Mucosa of rectum (tissue), 2 donors: ENCODE data around the gene ARG1.

ENCODE experiments used
- H3K27ac ChIP-seq, 2 donors: one replicate each; pipeline ENCODE4 v1.7.0; 2013; ENCODE audit warnings: inconsistent platforms in 2 of 2, low read depth in 2 of 2, low read length in 2 of 2
- H3K27me3 ChIP-seq, 2 donors: one replicate each; pipeline ENCODE4 v1.7.0; 2013; ENCODE audit warnings: low read length in 2 of 2; ENCODE audit not compliant: control insufficient read depth in 2 of 2, insufficient read depth in 2 of 2
- H3K36me3 ChIP-seq, 2 donors: one replicate each; pipeline ENCODE4 v1.7.0; 2013; ENCODE audit warnings: low read length in 2 of 2; ENCODE audit not compliant: control insufficient read depth in 2 of 2, insufficient read depth in 2 of 2
- H3K4me1 ChIP-seq, 2 donors: one replicate each; pipeline ENCODE4 v1.7.0; 2013; ENCODE audit warnings: low read length in 2 of 2, mild to moderate bottlenecking in 1 of 2; ENCODE audit not compliant: control insufficient read depth in 2 of 2, insufficient read depth in 2 of 2
- H3K4me3 ChIP-seq, 2 donors: one replicate each; pipeline ENCODE4 v1.7.0; 2013; ENCODE audit warnings: low read length in 2 of 2
- H3K9ac ChIP-seq, 2 donors: one replicate each; pipeline ENCODE4 v1.7.0; 2013; ENCODE audit warnings: low read length in 2 of 2, low read depth in 1 of 2, mild to moderate bottlenecking in 1 of 2
- H3K9me3 ChIP-seq, 2 donors: one replicate each; pipeline ENCODE4 v1.7.0; 2013; ENCODE audit warnings: low read length in 2 of 2; ENCODE audit not compliant: control insufficient read depth in 2 of 2
- donor health status: healthy.
- donor health status: Normal muscosa, but diverticular disease.

ARG1 gene

GRCh38 chr6:131549811-131550210, 23.2 kb upstream of the ARG1 start:
- H3K4me3 ChIP-seq, result no peak overlapping the region
- H3K9me3 ChIP-seq, result no peaks in the 10 kb centered on the region
- no peak overlapping the region for H3K9ac ChIP-seq
- H3K4me1 ChIP-seq, result no peaks in the 10 kb centered on the region
- no peak overlapping the region for H3K27ac ChIP-seq
- no peaks in the 10 kb centered on the region for H3K27me3 ChIP-seq
- no peaks in the 10 kb centered on the region for H3K36me3 ChIP-seq

DNA sequence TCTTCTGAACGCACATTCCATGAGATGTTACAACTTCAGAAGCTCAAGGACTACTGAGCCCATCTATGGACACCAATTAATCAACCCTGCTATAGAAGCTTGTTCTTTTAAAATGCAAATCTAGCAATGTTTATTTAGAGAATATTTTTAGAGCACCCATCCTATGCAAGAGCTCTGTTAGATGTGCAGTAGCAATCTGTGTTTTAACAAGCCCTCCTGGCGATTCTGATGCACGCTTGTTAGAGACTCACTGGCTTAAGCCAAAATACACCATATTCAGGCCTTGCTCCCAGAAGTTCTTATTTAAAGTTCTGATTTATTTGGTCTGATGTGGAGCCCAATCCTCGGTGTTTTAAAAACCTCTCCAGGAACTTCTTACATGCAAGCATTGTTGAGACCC, 21.1 kb upstream of the ARG1 start:
- H3K27me3 ChIP-seq, result no peaks in the 10 kb centered on the region
- H3K9me3 ChIP-seq, result no peaks in the 10 kb centered on the region
- no peak overlapping the region for H3K4me3 ChIP-seq
- no peaks in the 10 kb centered on the region for H3K4me1 ChIP-seq
- no peak overlapping the region for H3K27ac ChIP-seq
- H3K9ac ChIP-seq, result no peak overlapping the region
- H3K36me3 ChIP-seq, result no peaks in the 10 kb centered on the region

DNA sequence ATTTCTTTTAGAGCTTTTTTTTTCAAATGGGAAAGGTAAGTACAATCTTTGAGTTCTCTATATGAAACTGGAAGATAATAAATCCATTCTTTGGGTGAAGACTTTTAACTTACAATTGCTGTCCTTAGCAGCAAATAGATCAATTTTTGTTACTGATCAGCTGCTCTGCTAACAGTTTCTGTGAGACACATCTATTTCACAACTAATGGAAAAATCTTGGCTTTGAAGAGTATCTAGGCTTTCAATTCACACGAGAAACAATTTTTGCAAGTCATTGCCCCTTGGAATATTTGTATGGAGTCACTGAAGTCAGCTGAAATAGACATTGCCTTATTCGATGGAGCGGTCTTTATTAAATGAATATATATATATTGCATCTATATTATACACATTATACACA, 20.5 kb upstream of the ARG1 start:
- Histone ChIP-seq H3K4me3 (no peak overlapping the region), H3K27ac (no peak overlapping the region), H3K9me3 (no peaks in the 10 kb centered on the region), H3K36me3 (no peaks in the 10 kb centered on the region), H3K27me3 (no peaks in the 10 kb centered on the region), H3K4me1 (no peaks in the 10 kb centered on the region), H3K9ac (no peak overlapping the region)

- Histone ChIP-seq H3K27me3 (no peaks in the 10 kb centered on the region), H3K9ac (no peak overlapping the region), H3K36me3 (no peaks in the 10 kb centered on the region)
These were observed 17.0 kb upstream of the ARG1 start for GRCh38 chr6:131555992-131556391.

DNA sequence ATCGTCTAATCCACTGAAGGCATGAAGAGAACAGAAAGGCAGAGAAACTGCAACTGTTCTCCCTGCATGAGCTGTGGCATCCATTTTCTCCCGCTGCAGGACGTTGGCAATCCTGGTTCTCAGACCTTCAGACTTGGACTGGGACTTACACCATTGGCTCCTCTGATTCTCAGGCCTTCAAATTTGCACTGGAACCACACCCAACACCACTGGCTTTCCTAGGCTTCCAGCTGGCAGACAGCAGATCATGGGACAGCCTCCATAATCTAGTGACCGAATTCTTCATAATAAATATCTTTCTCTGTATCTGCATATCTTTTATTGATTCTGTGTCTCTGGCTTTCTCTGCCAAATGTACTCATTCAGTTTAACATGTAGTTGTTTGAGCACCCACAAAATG, 14.1 kb upstream of the ARG1 start:
- Histone ChIP-seq H3K36me3 (no peaks in the 10 kb centered on the region), H3K4me3 (no peak overlapping the region), H3K9ac (no peak overlapping the region), H3K27ac (no peak overlapping the region), H3K27me3 (no peaks in the 10 kb centered on the region), H3K9me3 (no peaks in the 10 kb centered on the region), H3K4me1 (no peaks in the 10 kb centered on the region)

More at GRCh38 chr6:131555992-131556391, 17.0 kb upstream of the ARG1 start:
- Histone ChIP-seq H3K27ac (no peak overlapping the region), H3K9me3 (no peaks in the 10 kb centered on the region), H3K4me1 (no peaks in the 10 kb centered on the region), H3K4me3 (no peak overlapping the region)

GRCh38 chr6:131561925-131562707, 10.9 kb upstream of the ARG1 start:
- H3K4me1 ChIP-seq, result no peaks in the 10 kb centered on the region
- H3K27me3 ChIP-seq, result no peaks in the 10 kb centered on the region
- no peaks in the 10 kb centered on the region for H3K9me3 ChIP-seq
- no peak overlapping the region for H3K4me3 ChIP-seq
- no peak overlapping the region for H3K9ac ChIP-seq
- no peak overlapping the region for H3K27ac ChIP-seq
- H3K36me3 ChIP-seq, result no peaks in the 10 kb centered on the region

GRCh38 chr6:131565056-131565455, 8.0 kb upstream of the ARG1 start:
- Histone ChIP-seq H3K27ac (no peak overlapping the region), H3K36me3 (no peaks in the 10 kb centered on the region), H3K4me1 (no peaks in the 10 kb centered on the region), H3K4me3 (no peak overlapping the region), H3K9ac (no peak overlapping the region), H3K27me3 (no peaks in the 10 kb centered on the region), H3K9me3 (no peaks in the 10 kb centered on the region)

- no peak overlapping the region for H3K9ac ChIP-seq
- no peak overlapping the region for H3K27ac ChIP-seq
- no peak overlapping the region for H3K4me3 ChIP-seq
- H3K36me3 ChIP-seq, result peaks cover 0 to 4% of the 10 kb centered on the region in 2 donors
- no peaks in the 10 kb centered on the region for H3K27me3 ChIP-seq
- H3K9me3 ChIP-seq, result no peaks in the 10 kb centered on the region
- no peaks in the 10 kb centered on the region for H3K4me1 ChIP-seq
These were observed 4.3 kb upstream of the ARG1 start for GRCh38 chr6:131568726-131569125.

- Histone ChIP-seq H3K9ac (no peak overlapping the region), H3K36me3 (peaks cover 9 to 14% of the 10 kb centered on the region in 2 donors), H3K4me3 (no peak overlapping the region), H3K9me3 (no peaks in the 10 kb centered on the region), H3K4me1 (no peaks in the 10 kb centered on the region), H3K27ac (no peak overlapping the region), H3K27me3 (no peaks in the 10 kb centered on the region)
These were observed 1.1 kb downstream of the ARG1 start for GRCh38 chr6:131574133-131574532.

DNA sequence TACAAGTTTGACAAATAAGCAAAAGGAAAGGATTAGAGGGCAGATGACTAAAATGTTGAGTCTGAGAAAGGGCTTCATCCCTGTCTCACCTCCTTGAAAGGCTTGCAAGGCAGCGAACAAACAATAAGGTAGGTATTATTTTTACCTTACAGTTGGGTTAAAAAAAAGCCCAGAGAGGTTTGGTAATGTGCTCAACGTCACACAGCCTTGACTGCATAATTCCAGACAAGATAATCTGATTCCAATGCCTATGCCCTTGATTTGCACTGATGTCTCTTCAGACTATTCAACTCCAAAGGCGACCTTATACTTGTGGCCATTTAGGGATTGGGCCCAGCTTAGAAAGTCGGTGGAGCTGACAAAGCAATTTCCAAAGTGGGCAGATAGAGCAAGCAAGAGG, 1.7 kb downstream of the ARG1 start:
- no peak overlapping the region for H3K4me3 ChIP-seq
- H3K9ac ChIP-seq, result no peak overlapping the region
- H3K4me1 ChIP-seq, result no peaks in the 10 kb centered on the region
- peaks cover 11 to 16% of the 10 kb centered on the region in 2 donors for H3K36me3 ChIP-seq
- H3K9me3 ChIP-seq, result no peaks in the 10 kb centered on the region
- no peak overlapping the region for H3K27ac ChIP-seq
- no peaks in the 10 kb centered on the region for H3K27me3 ChIP-seq
